T-helper 17 cell (primary cell): ENCODE data around the gene TUBB1. TPM values are rescaled to one million over a fixed set of nuclear protein-coding genes. Genes with fewer than 3 reads are reported as not detected.

Experiments used
- ATAC-seq: fragments of 150-1000 bp; cut with Tn5 transposase; 2 replicates; pipeline ENCODE4 v1.10.0; 2021; ENCODE audit warnings: mild to moderate bottlenecking, moderate library complexity
- DNase-seq, 3 donors: peaks; one replicate each; pipeline versions ENCODE4 v3.0.0 to v3.0.0-alpha.2; 2020 to 2021
- H3K9me3 ChIP-seq: one replicate; pipeline ENCODE4 v1.7.0; 2013; ENCODE audit warnings: low read length, mild to moderate bottlenecking; ENCODE audit not compliant: control insufficient read depth, poor library complexity, severe bottlenecking
- H3K27ac Mint-ChIP-seq: one replicate; pipeline ENCODE4 v1.8.0; 2022; ENCODE audit warnings: mild to moderate bottlenecking, moderate library complexity, mixed read lengths
- H3K27me3 Mint-ChIP-seq: one replicate; pipeline ENCODE4 v1.8.0; 2022; ENCODE audit warnings: mixed read lengths
- H3K36me3 Mint-ChIP-seq: one replicate; pipeline ENCODE4 v1.8.0; 2022; ENCODE audit warnings: low read depth, mixed read lengths
- H3K4me1 Mint-ChIP-seq: one replicate; pipeline ENCODE4 v1.8.0; 2022; ENCODE audit warnings: mild to moderate bottlenecking, mixed read lengths
- H3K4me3 Mint-ChIP-seq: one replicate; pipeline ENCODE4 v1.8.0; 2022; ENCODE audit warnings: mild to moderate bottlenecking, moderate library complexity, mixed read lengths
- total RNA-seq, 4 donors: library from RNA in 2 of 4; stranded (reverse) in 2 of 4; gene quantifications; one replicate each; pipeline ENCODE4 v1.2.3 and lab custom pipeline; 2022 to 2026

Gene TUBB1
- total RNA-seq (100 to 1,000 TPM in 1 of 2 donors, 10 to 100 TPM in 1; 14.0 to 483 TPM), total RNA-seq (lab: John Stamatoyannopoulos, UW) (0 to 0.08 reads per million in 2 donors)

- no peaks in the 10 kb centered on the region for H3K9me3 ChIP-seq
- Mint-ChIP-seq H3K4me1 (peaks cover 25% of the 10 kb centered on the region), H3K36me3 (peaks cover 2% of the 10 kb centered on the region), H3K27ac (peak within 1 kb of the TSS; percentile 29), H3K4me3 (no peak within 1 kb of the TSS), H3K27me3 (no peaks in the 10 kb centered on the region)
- DNase-seq = no peak
- no peak for ATAC-seq
These were observed at the start of gene TUBB1 for GRCh38 chr20:59019217-59019616. TUBB1 (plus strand) TSS chr20:59019429; CDS start chr20:59019523, 94 bp downstream.

DNA sequence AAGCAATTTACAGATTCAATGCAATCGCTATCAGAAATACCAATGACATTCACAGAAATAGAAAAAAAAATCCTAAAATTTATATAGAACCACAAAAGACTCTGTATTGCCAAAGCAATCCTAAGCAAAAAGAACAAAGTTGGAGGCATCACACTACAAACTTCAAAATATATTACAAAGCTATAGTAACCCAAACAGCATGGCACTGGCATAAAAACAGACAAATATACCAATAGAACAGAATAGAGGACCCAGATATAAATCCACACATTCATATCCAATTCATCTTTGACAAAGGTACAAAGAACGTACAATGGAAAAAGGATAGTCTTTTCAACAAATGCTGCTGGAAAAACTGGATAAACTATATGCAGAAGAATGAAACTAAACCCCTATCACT, 49.8 kb upstream of the TUBB1 start:
- ATAC-seq = no peak
- H3K4me1 Mint-ChIP-seq = no peaks in the 10 kb centered on the region

GRCh38 chr20:58970146-58970545, 49.1 kb upstream of the TUBB1 start:
- DNase-seq = no peak
- H3K9me3 ChIP-seq = no peaks in the 10 kb centered on the region
- no peak overlapping the region for H3K4me3 Mint-ChIP-seq
- ATAC-seq = no peak
- no peak overlapping the region for H3K27ac Mint-ChIP-seq
- H3K4me1 Mint-ChIP-seq = no peaks in the 10 kb centered on the region
- H3K27me3 Mint-ChIP-seq = no peaks in the 10 kb centered on the region
- H3K36me3 Mint-ChIP-seq = peaks cover 2% of the 10 kb centered on the region

More for the DNA sequence above, 49.8 kb upstream of the TUBB1 start:
- no peak for DNase-seq
- Mint-ChIP-seq H3K27ac (no peak overlapping the region), H3K4me3 (no peak overlapping the region), H3K27me3 (no peaks in the 10 kb centered on the region), H3K36me3 (peaks cover 2% of the 10 kb centered on the region)
- H3K9me3 ChIP-seq = no peaks in the 10 kb centered on the region

GRCh38 chr20:58971429-58971828, 47.8 kb upstream of the TUBB1 start:
- Mint-ChIP-seq H3K27me3 (no peaks in the 10 kb centered on the region), H3K27ac (no peak overlapping the region), H3K4me3 (no peak overlapping the region), H3K4me1 (no peaks in the 10 kb centered on the region), H3K36me3 (peaks cover 2% of the 10 kb centered on the region)
- ATAC-seq (no peak), DNase-seq (no peak)
- H3K9me3 ChIP-seq = no peaks in the 10 kb centered on the region

- DNase-seq (no peak), ATAC-seq (no peak)
- no peaks in the 10 kb centered on the region for H3K27me3 Mint-ChIP-seq
- no peaks in the 10 kb centered on the region for H3K9me3 ChIP-seq
- H3K36me3 Mint-ChIP-seq = peaks cover 2% of the 10 kb centered on the region
- no peaks in the 10 kb centered on the region for H3K4me1 Mint-ChIP-seq
- H3K27ac Mint-ChIP-seq = no peak overlapping the region
- H3K4me3 Mint-ChIP-seq = no peak overlapping the region
These were observed 46.0 kb upstream of the TUBB1 start for GRCh38 chr20:58973179-58973578.

DNA sequence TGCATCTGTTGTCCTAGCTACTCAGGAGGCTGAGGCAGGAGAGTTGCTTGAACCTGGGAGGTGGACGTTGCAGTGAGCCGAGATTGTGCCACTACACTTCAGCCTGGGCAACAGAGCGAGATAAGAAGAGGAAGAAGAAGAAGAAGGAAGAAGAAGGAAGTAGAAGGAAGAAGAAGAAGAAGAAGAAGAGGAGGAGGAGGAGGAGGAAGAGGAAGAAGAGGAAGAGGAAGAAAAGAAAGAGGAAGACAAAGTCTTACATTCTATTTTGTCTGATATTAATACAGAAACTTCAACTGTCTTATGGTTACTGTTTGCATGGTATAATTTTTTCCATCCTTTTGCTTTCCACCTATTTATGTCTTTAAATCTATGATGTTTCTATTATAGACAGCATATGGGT, 45.4 kb upstream of the TUBB1 start:
- Mint-ChIP-seq H3K27me3 (no peaks in the 10 kb centered on the region), H3K27ac (no peak overlapping the region), H3K4me3 (no peak overlapping the region), H3K4me1 (no peaks in the 10 kb centered on the region), H3K36me3 (peaks cover 2% of the 10 kb centered on the region)
- no peaks in the 10 kb centered on the region for H3K9me3 ChIP-seq
- DNase-seq (no peak), ATAC-seq (no peak)

DNA sequence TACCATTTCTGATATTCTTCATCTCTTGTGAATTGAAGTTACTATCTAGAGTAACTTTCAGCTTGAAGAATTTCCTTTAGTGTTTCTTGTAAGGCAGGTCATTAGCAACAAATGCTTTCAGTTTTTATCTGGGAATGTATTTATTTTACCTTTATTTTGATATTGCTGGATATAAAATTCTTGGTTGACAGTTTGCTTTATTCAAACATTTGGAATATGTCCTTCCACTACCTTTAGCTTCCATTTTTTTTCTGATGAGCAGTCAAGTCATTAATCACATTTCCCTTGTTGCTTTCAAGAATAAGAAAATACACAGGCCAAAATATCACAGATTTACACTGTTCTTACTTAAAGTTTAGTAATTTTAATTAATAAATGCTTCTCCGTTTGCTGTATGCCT, 43.9 kb upstream of the TUBB1 start:
- Mint-ChIP-seq H3K36me3 (peaks cover 2% of the 10 kb centered on the region), H3K27ac (no peak overlapping the region), H3K4me3 (no peak overlapping the region), H3K27me3 (no peaks in the 10 kb centered on the region), H3K4me1 (no peaks in the 10 kb centered on the region)
- no peaks in the 10 kb centered on the region for H3K9me3 ChIP-seq
- no peak for ATAC-seq
- no peak for DNase-seq

DNA sequence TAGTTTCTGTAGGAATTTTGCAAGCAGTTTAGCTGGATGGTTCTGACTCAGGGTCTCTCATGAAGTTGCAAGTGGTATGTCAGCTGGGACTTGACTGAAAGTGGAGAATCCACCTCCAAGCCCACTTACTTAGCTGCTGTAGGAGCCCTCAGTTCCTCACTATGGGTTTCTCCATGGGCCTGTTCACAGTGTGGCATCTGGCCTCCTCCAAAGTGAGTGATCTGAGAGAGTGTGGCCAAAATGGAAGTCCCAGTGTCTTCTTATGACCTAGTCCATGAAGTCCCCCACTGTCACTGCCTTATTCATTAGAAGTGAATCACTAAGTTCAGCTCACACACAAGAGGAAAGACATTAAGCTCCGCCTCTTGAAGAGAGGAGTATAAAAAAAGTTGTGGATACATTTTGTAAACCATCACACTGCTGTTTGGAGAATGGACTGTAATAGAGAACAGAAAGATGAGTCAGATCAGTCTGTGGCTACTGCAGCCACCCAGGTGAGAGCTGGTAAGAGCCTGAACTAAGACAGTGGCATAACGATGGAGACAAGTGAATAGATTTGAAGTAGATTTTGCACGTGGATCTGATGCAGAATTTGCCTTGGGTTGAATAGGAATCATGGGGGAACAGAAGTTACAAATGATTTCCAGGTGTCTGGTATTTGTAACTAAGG, 43.0 kb upstream of the TUBB1 start:
- no peaks in the 10 kb centered on the region for H3K9me3 ChIP-seq
- DNase-seq = no peak
- H3K27ac Mint-ChIP-seq = no peak overlapping the region
- no peak overlapping the region for H3K4me3 Mint-ChIP-seq
- H3K36me3 Mint-ChIP-seq = peaks cover 4% of the 10 kb centered on the region
- no peaks in the 10 kb centered on the region for H3K27me3 Mint-ChIP-seq
- no peaks in the 10 kb centered on the region for H3K4me1 Mint-ChIP-seq
- ATAC-seq = no peak

DNA sequence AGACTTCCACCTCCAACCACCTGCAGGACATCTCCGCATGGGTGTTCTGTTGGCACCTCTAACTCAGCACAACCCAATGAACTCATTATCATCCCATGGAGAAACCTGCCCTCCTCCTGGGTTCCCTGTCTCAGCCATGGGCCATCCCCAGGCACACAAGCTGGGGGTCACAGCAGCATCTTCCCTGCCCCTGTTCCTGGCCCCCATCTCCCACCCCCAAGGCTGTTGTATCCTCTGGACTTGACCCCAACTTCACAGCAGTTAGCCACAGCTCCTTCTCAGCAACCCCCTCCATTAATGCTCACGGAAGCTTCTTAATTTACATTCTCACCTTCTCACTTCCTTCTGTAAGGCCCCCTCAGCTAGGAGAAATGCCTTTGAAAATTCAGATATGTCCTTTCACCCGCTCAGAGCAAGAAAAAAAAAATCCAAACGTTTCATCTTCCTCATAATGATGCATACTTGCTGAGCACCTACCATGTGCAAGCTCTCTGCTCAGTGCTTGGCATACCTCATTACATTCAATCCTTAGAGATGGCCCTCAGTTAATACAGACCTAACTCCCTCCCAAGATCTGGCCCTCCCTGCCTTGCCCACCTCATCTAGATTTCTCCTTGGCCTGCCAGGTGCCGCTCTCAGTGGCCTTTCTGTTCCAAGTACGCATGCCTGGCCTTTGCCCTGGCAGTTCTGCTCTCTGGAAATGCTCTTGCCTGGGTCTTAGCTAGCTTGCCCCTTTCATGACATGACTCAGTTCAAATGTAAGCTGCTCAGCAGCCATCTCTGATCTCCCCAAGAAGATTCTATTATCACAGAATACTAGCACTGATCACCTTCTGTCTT, 40.7 kb upstream of the TUBB1 start:
- peaks cover 11% of the 10 kb centered on the region for H3K4me1 Mint-ChIP-seq
- H3K9me3 ChIP-seq = no peaks in the 10 kb centered on the region
- H3K27me3 Mint-ChIP-seq = no peaks in the 10 kb centered on the region
- no peak overlapping the region for H3K27ac Mint-ChIP-seq
- no peak overlapping the region for H3K4me3 Mint-ChIP-seq
- DNase-seq = no peak
- H3K36me3 Mint-ChIP-seq = peaks cover 2% of the 10 kb centered on the region
- no peak for ATAC-seq

DNA sequence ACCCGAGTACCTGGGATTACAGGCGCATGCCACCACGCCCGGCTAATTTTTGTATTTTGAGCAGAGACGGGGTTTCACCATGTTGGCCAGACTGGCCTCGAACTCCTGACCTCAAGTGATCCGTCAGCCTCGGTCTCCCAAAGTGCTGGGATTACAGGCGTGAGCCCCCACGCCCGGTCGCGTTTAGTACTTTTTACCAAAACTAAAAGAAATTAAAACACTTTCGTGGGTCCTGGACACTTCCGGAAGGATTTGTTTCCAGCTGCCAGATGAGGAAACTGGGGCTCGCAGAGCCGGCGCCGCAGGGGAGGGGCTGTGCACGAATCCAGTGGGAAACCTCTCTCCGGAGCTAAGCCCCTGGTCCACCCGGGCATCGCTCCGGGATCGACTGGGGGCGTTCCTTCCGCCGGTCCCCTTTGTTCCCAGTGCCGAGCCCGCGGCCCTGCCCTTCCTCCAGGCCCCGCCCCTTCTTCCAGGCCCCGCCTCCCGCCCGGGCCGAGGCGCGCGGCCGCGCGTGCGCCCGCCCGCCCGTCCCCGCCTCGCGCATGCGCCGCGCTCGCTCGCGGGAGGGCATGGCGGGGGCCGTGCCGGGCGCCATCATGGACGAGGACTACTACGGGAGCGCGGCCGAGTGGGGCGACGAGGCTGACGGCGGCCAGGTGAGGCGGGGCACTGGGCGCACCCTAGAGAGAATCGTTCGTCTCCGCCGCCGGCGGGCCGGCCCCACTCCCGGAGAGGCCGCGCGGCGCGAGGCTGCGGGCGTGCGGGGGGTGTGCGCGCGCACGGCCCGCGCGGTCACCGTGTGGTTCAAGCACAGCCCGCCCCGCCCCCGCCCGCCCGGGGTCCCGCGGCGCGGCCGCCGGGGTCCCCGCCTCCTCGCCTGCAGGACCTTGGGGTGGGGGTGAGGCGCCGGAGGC, 38.3 kb upstream of the TUBB1 start, which contains the start of gene NELFCD:
Gene NELFCD, plus strand, starts transcription at position 546 of the 917 bp plus-strand sequence. Its CDS starts 54 bp downstream, at position 600.
- peak within 1 kb of the TSS; percentile 87 for H3K27ac Mint-ChIP-seq
- H3K4me3 Mint-ChIP-seq = peak within 1 kb of the TSS; percentile 92
- peaks cover 4% of the 10 kb centered on the region for H3K36me3 Mint-ChIP-seq
- peak; percentile 89 to 94 (median 90) for DNase-seq
- H3K9me3 ChIP-seq = no peaks in the 10 kb centered on the region
- H3K27me3 Mint-ChIP-seq = no peaks in the 10 kb centered on the region
- peaks cover 24% of the 10 kb centered on the region for H3K4me1 Mint-ChIP-seq
- ATAC-seq = peak; percentile 92

DNA sequence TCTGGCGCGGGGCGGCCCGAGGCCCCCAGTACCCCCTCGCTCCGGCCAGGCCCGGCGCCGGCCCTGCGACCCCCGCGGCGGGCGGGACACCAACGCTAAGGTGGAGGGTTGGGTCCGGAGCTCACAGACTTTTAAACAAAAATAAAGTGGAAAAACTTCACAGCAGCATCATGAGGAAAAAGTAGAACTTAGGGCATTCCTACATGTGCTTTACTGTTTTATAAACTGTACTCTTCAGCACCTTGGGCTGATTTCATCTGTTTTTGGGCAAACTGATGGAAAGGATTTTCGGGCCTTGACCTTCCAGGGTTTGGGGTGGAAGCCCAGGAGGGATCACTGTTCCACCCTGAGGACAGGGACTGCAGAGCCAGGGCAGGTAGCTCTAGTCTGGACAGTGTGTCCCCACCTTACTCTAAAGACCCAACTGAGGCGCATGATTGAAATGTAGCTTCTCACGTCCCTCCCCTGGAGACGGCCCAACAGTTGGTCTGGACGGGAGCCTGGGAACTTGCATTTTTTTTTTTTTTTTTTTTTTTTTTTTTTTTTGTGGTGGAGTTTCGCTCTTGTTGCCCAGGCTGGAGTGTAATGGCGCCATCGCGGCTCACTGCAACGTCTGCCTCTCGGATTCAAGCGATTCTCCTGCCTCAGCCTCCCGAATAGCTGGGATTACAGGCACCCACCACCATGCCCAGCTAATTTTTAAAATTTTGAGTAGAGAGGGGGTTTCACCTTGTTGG, 37.4 kb upstream of the TUBB1 start:
- no peaks in the 10 kb centered on the region for H3K9me3 ChIP-seq
- no peaks in the 10 kb centered on the region for H3K27me3 Mint-ChIP-seq
- ATAC-seq (peak; percentile 9), DNase-seq (no peak)
- H3K36me3 Mint-ChIP-seq = peaks cover 4% of the 10 kb centered on the region
- H3K4me1 Mint-ChIP-seq = peaks cover 27% of the 10 kb centered on the region
- H3K4me3 Mint-ChIP-seq = peak overlapping the region; percentile 92
- peak overlapping the region; percentile 87 for H3K27ac Mint-ChIP-seq

- no peak for DNase-seq
- Mint-ChIP-seq H3K27me3 (no peaks in the 10 kb centered on the region), H3K4me1 (peaks cover 30% of the 10 kb centered on the region), H3K27ac (peak overlapping the region; percentile 87), H3K36me3 (peaks cover 4% of the 10 kb centered on the region), H3K4me3 (peak overlapping the region; percentile 92)
- H3K9me3 ChIP-seq = no peaks in the 10 kb centered on the region
- no peak for ATAC-seq
These were observed 36.7 kb upstream of the TUBB1 start for GRCh38 chr20:58982406-58983114.
